Measurements from ENCODE around the gene AGPAT4.
"Not testable (repeated sequence)": the region's sequence is repeated elsewhere in the genome, so short reads cannot be mapped to it uniquely, and the experiment has no call there.

The AGPAT4 gene

GRCh38 chr6:161194374-161194773 is 79.5 kb downstream of the AGPAT4 start:
- DNase-seq, result no peak

GRCh38 chr6:161192636-161193411 is 81.0 kb downstream of the AGPAT4 start:
- no peak for DNase-seq

- DNase-seq, result no peak
These were observed 82.2 kb downstream of the AGPAT4 start for GRCh38 chr6:161191671-161192070.

GRCh38 chr6:161191007-161191406 is 82.9 kb downstream of the AGPAT4 start:
- DNase-seq, result no peak

- no peak for DNase-seq
These were observed 84.0 kb downstream of the AGPAT4 start for GRCh38 chr6:161189891-161190290.

- no peak for DNase-seq
These were observed 85.1 kb downstream of the AGPAT4 start for GRCh38 chr6:161188547-161189465.

GRCh38 chr6:161186173-161186769 is 87.6 kb downstream of the AGPAT4 start:
- no peak for DNase-seq

GRCh38 chr6:161181121-161181520 is 92.7 kb downstream of the AGPAT4 start:
- no peak for DNase-seq

GRCh38 chr6:161178155-161178554 is 95.7 kb downstream of the AGPAT4 start:
- not testable (repeated sequence) for DNase-seq

GRCh38 chr6:161176428-161176827 is 97.4 kb downstream of the AGPAT4 start:
- DNase-seq, result not testable (repeated sequence)

- not testable (repeated sequence) for DNase-seq
These were observed 101.1 kb downstream of the AGPAT4 start for GRCh38 chr6:161172769-161173168.

GRCh38 chr6:161171207-161171606 is 102.7 kb downstream of the AGPAT4 start:
- DNase-seq, result no peak

- DNase-seq, result no peak
These were observed 104.2 kb downstream of the AGPAT4 start for GRCh38 chr6:161169696-161170095.

- DNase-seq, result no peak
These were observed 104.8 kb downstream of the AGPAT4 start for GRCh38 chr6:161169035-161169434.

- no peak for DNase-seq
These were observed 105.5 kb downstream of the AGPAT4 start for GRCh38 chr6:161168281-161168891.

GRCh38 chr6:161166677-161167076 is 107.2 kb downstream of the AGPAT4 start:
- no peak for DNase-seq

- no peak for DNase-seq
These were observed 107.7 kb downstream of the AGPAT4 start for GRCh38 chr6:161166176-161166575.

GRCh38 chr6:161164182-161164625 is 109.7 kb downstream of the AGPAT4 start:
- DNase-seq, result no peak

- no peak for DNase-seq
These were observed 110.2 kb downstream of the AGPAT4 start for GRCh38 chr6:161163466-161164181.

GRCh38 chr6:161162722-161163121 is 111.1 kb downstream of the AGPAT4 start:
- no peak for DNase-seq

GRCh38 chr6:161161889-161162624 is 111.8 kb downstream of the AGPAT4 start:
- no peak for DNase-seq

- no peak for DNase-seq
These were observed 112.7 kb downstream of the AGPAT4 start for GRCh38 chr6:161161121-161161520.
